Measurements from ENCODE around the gene SLC43A2.
A peak's percentile ranks its signal among the peaks of the same experiment; 100 is the strongest.

Gene SLC43A2

GRCh38 chr17:1643293-1643998 lies 14.8 kb upstream of the SLC43A2 start:
- peak; percentile 64 for DNase-seq

GRCh38 chr17:1641065-1641403 lies 12.4 kb upstream of the SLC43A2 start:
- DNase-seq: no peak

GRCh38 chr17:1640329-1641064 lies 11.9 kb upstream of the SLC43A2 start:
- no peak for DNase-seq

- peak; percentile 54 for DNase-seq
These were observed 11.0 kb upstream of the SLC43A2 start for GRCh38 chr17:1639549-1640180.

- DNase-seq: no peak
These were observed 10.1 kb upstream of the SLC43A2 start for GRCh38 chr17:1638624-1639300.

GRCh38 chr17:1638171-1638590 lies 9.5 kb upstream of the SLC43A2 start:
- DNase-seq: no peak

GRCh38 chr17:1636732-1637285 lies 8.2 kb upstream of the SLC43A2 start:
- no peak for DNase-seq

GRCh38 chr17:1635675-1636465 lies 7.2 kb upstream of the SLC43A2 start:
- no peak for DNase-seq

- DNase-seq: no peak
These were observed 6.4 kb upstream of the SLC43A2 start for GRCh38 chr17:1634841-1635650.

GRCh38 chr17:1630662-1631061 lies 2.0 kb upstream of the SLC43A2 start:
- DNase-seq: no peak

- DNase-seq: peak; percentile 56
These were observed 1.1 kb upstream of the SLC43A2 start for GRCh38 chr17:1629504-1630310.

- peak; percentile 91 for DNase-seq
These were observed 346 bp upstream of the SLC43A2 start for GRCh38 chr17:1628856-1629503.

- DNase-seq: no peak
These were observed 1.3 kb downstream of the SLC43A2 start for GRCh38 chr17:1627182-1627981.

GRCh38 chr17:1626333-1626732 lies 2.3 kb downstream of the SLC43A2 start:
- no peak for DNase-seq

GRCh38 chr17:1625581-1625980 lies 3.1 kb downstream of the SLC43A2 start:
- DNase-seq: no peak

- no peak for DNase-seq
These were observed 3.6 kb downstream of the SLC43A2 start for GRCh38 chr17:1625053-1625452.

- no peak for DNase-seq
These were observed 4.0 kb downstream of the SLC43A2 start for GRCh38 chr17:1624650-1625049.

- no peak for DNase-seq
These were observed 5.5 kb downstream of the SLC43A2 start for GRCh38 chr17:1623057-1623630.

Data from NCI-H1436 (cell line).